IPS DF 4.7 (cell line): ENCODE measurements around the gene MB.
"Not testable (repeated sequence)": the region's sequence is repeated elsewhere in the genome, so short reads cannot be mapped to it uniquely, and the experiment has no call there.

Experiments used
- DNase-seq: peaks from one replicate; pipeline ENCODE4 v3.0.0-alpha.2; 2013; ENCODE audit warnings: low spot score; ENCODE audit errors: extremely low read depth

MB gene

GRCh38 chr22:35638001-35638400 lies 20.9 kb upstream of the MB start:
- DNase-seq: no peak

- no peak for DNase-seq
Observed at GRCh38 chr22:35637254-35637653, 20.1 kb upstream of the MB start.

GRCh38 chr22:35634943-35635540 lies 17.9 kb upstream of the MB start:
- DNase-seq: no peak

DNA sequence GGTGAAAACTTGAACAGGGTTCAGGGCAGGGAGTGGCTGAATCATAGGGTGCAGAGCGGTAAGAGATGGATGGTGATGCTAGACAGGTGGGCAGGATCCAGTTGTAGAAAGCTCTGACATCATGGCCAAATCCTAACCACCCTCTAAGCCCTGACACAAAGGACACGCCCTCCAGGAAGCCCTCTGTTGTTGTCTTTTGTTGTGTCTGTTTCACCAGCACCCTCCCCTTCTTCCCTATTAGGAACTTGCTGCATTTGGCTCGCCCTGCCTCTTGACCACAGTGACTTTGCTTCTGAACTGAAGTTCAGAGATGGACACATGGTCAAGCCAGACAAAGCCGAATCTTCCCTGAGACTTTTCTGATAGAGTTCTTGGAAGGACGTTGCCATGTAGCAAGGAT lies 16.9 kb upstream of the MB start:
- DNase-seq: no peak

GRCh38 chr22:35633520-35633919 lies 16.4 kb upstream of the MB start:
- DNase-seq: no peak

GRCh38 chr22:35632935-35633334 lies 15.8 kb upstream of the MB start:
- DNase-seq: no peak

DNA sequence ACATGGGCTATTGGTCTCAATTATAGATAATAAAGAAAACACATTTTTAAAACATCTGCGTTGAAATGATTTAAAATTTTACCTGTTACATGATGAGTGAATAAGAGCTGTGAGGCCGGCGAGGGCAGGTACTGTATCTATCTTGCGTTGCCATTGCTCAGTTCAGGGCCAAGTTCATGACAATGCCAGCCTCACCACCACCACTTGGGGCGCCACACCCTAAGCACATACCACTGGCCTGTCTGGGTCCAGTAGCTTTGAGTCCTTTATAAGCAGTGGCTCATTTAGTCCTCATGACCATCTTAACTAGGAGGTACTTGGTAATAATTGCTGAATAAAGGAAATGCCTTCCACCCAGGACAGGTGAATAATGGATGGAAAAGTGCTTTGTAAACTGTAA lies 14.5 kb upstream of the MB start:
- no peak for DNase-seq

DNA sequence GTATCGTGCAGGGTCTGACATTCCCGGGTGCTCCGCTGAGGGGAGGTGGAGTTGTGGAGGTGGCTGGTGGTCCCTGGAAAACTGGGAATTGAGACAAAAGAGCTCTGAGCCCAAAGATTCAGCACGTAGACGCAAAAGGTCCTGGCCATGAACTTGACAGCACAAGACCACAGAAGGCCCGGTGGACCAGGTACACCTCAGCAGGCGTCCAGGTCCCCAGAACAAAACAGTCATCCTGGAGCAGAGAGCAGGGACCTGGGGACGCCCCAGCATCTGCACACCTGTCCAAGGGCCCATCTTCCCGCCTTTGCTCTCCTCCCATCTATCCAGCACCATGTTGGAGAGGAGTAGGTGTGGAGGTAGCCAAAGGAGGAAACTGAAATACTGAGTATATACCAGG lies 13.8 kb upstream of the MB start:
- no peak for DNase-seq

DNA sequence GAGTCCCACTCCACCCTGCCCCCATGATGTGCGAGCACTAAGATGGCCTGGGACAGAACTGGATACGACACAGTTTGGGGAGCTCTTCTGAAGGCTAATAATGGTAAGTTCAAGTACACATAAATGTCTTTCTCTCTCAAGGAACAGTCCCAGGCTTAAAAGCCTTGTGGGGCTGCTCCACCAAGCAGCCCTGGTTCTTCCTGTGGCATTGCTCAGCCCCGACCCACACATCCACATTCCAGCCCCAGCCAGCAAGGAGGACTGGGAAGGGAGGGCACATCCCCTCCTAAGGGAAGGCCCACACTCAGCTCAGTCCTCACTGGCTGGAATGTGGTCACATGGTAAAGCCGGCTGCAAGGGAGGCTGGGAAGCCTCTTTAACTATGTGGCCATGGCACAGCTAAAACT lies 13.3 kb upstream of the MB start:
- DNase-seq: no peak

GRCh38 chr22:35629406-35630216 lies 12.5 kb upstream of the MB start:
- DNase-seq: no peak

DNA sequence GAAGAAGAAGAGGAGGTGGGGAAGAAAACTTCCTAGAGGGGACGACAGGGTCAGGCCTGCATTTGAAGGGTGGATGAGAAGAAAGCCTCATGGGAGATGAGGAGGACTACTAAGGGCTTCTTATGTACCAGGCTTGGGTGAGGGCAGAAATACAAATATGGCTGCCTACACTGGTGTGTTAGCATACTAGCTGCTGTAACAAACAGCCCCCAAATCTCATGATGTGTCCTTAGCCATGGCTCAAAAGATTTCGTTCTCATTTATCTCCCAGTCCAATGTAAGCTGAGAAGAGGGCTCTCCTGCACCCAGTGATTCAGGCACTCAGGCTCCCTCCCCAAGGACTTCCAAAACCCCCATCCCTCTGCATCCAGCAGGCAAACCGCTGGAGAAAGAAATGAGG lies 11.6 kb upstream of the MB start:
- DNase-seq: no peak

DNA sequence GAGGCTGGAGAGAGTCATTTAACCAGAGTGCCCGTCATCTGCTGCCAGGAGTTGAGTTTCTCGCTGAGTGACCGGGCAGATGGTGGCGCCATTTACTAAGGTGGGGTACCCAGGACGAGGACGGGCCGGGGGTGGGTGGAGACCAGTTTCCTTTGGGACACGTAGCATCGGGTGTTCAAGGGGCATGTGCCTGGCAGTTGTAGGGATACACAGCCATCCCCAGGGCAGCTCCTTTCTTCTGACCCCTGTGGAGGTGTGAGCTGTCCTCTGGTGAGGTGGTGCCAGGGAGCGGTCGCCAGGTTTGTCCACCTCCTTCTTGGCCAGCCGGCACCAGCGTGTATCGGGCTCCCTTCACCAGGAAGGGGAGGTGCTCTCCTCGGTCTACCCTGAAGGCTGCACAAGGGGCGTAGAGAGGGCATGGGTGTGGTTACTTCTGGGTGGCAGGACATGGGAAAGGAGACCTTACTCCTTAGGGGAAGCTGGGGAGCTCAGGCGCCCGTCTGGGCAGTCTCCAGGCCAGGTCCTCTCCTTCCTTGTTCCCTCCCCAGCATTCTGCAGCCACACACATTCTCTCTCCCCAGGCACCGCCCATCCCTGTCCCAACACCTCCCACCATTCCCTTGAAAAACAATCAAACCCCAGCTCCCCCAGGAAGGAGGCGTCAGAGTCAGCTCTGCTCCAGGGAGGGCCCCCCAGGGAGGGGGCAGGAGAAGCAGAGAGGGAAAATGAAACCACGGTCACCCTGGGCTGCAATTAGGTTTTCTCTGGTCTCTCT lies 10.3 kb upstream of the MB start:
- DNase-seq: no peak

DNA sequence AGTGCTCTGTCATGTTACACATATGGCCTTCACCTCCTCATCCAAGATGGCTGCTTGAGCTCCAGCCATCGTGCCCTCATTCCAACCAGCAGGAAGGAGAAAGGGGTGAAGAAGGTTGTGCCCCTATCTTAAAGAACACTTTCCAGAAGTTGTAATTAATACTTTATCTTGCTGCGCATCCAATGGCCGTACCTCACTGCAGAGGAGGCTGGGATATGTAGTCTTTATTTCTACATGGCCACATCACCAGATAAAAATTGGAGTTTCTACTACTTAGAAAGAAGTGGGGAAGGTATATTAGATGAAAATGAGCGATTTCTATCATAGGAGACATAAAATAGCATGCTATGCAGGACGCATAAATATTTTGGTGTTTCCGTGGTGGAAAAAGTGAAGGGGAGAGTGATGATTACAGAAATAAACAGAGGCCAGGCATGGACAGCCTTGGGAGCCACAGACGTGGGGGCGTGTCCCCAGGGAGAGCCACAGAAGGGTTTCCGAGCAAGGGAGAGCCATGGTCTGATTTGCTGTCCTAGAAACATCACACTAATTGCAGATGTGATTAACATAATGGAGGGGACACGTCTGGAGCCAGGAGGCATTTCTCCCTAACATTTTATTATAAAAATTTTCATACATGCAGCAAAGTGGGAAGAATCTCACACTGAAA lies 8.8 kb upstream of the MB start:
- DNase-seq: no peak

GRCh38 chr22:35624547-35624946 lies 7.4 kb upstream of the MB start:
- DNase-seq: no peak

- DNase-seq: not testable (repeated sequence)
Observed at GRCh38 chr22:35623885-35624284, 6.8 kb upstream of the MB start.

DNA sequence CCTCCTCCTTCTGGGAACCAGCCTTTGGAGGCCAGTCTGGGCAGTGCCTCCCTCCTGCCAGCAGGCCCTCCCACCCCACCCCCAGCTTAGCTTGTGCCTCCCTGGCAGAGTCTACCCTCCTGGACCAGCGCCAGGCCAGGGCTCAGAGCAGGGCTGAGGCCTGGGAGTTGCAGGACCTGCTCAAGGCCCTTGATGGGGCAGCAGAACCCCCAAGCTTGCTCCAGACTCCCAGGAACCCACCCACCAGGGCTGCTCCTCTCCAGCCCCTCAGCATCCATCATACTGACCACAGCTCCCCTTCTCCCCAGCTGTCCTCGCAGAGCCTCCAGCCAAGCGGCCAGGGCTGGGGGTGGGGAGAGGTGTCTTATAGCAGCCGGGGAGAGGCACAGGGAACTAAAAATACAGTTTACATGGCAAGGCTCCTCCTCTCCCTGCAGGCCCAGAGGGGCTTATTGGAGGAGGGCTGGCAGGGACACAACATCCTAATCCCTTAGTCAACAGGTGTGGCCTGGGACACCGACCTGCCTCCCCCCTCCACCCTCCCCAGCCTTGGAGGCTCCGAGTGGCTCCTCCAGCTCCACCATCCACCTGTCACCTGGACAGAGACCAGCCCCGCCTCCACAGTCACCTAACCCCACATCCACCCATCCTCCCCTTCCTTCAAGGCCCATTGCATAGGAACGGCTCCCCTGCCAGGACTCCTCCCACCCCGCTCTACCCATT lies 5.2 kb upstream of the MB start:
- DNase-seq: no peak

- no peak for DNase-seq
Observed at GRCh38 chr22:35621451-35621850, 4.3 kb upstream of the MB start.

DNA sequence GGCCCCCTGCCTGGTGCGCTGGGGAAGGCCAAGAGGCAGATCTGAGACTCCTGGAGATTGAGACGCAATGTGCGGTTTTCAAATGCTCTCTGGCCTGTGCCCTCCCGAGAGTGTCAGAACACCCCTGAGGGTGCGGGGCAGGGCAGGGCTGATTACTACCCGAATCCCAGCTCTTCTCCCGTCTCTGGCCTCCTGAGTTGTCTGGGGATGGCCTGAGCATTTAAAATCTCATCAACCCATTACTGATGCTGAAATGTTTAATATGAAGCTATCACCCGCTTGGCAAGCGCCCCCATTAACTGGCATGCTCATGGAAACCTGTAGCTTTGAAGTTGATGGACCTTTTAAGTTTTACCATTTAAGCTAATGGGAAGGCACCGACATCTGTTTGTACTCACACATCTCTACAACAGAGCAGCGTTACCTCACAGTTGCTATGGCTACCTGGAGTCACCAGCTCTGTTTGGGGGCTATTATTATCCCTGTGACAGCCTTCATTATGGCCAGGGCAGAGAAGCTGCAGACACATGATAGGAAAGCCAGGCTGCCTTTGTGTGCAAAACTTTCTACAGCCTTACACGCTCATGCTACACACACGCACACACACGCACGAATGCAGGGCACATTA lies 3.6 kb upstream of the MB start:
- no peak for DNase-seq

GRCh38 chr22:35619336-35620094 lies 2.4 kb upstream of the MB start:
- DNase-seq: no peak
